HepG2 (cell line): ENCODE data around the gene SNRNP27. TPM values are rescaled to one million over a fixed set of nuclear protein-coding genes. Genes with fewer than 3 reads are reported as not detected.

Source experiments
- AHDC1 ChIP-seq: sonication (generic); formaldehyde crosslinking; IDR thresholded peaks from 2 replicates; pipeline ENCODE4 v1.5.1; 2020; ENCODE audit warnings: mild to moderate bottlenecking, missing genetic modification reagents, borderline replicate concordance
- CENPBD1 ChIP-seq: sonication (generic); formaldehyde crosslinking; IDR thresholded peaks from 2 replicates; pipeline ENCODE4 v1.8.0; 2022; ENCODE audit warnings: missing genetic modification reagents, low read depth, mild to moderate bottlenecking, borderline replicate concordance
- GATAD1 ChIP-seq: IDR thresholded peaks from 2 replicates; pipeline ENCODE4 v1.6.1; 2016; ENCODE audit warnings: missing genetic modification reagents, missing compliant biosample characterization
- IKZF1 ChIP-seq: fragments of 450-650 bp; IDR thresholded peaks from 2 replicates; pipeline ENCODE4 v1.7.1; 2016
- KMT2B ChIP-seq: IDR thresholded peaks from 2 replicates; pipeline ENCODE4 v1.6.1; 2016; ENCODE audit warnings: missing genetic modification reagents, missing compliant biosample characterization
- NCOR1 ChIP-seq: fragments of 200-600 bp; sonication (generic); IDR thresholded peaks from 2 replicates; pipeline ENCODE4 v1.7.0; 2017; ENCODE audit warnings: antibody characterized with exemption, low read length, borderline replicate concordance
- NFYC ChIP-seq: IDR thresholded peaks from 2 replicates; pipeline ENCODE4 v1.6.1; 2016; ENCODE audit warnings: missing genetic modification reagents, missing compliant biosample characterization
- PLRG1 ChIP-seq: fragments of 450-650 bp; conservative IDR thresholded peaks from 2 replicates; pipeline ENCODE4 v1.6.1; 2016
- PTBP1 ChIP-seq: fragments of 200-400 bp; formaldehyde crosslinking; IDR thresholded peaks from 2 replicates; pipeline ENCODE4 v1.6.1; 2018; ENCODE audit warnings: low read length, low read depth; ENCODE audit not compliant: poor library complexity, severe bottlenecking
- RELA ChIP-seq: sonication (generic); formaldehyde crosslinking; IDR thresholded peaks from 2 replicates; pipeline ENCODE4 v1.4.0; 2020; ENCODE audit warnings: missing genetic modification reagents
- REPIN1 ChIP-seq: sonication (generic); formaldehyde crosslinking; IDR thresholded peaks from 2 replicates; pipeline ENCODE4 v1.8.0; 2022; ENCODE audit warnings: missing genetic modification reagents, low read depth, mild to moderate bottlenecking, borderline replicate concordance
- SKI ChIP-seq: fragments of 450-650 bp; IDR thresholded peaks from one replicate; pipeline ENCODE4 v1.6.1; 2018; ENCODE audit warnings: mild to moderate bottlenecking; ENCODE audit not compliant: partially characterized antibody
- TBP ChIP-seq: sonication (generic); formaldehyde crosslinking; IDR thresholded peaks from 2 replicates; pipeline ENCODE4 v1.5.0; 2020; ENCODE audit warnings: missing genetic modification reagents
- ZBTB2 ChIP-seq: sonication (generic); formaldehyde crosslinking; IDR thresholded peaks from 2 replicates; pipeline ENCODE4 v1.8.0; 2022; ENCODE audit warnings: low read depth, missing genetic modification reagents
- ZBTB44 ChIP-seq: sonication (generic); formaldehyde crosslinking; IDR thresholded peaks from 2 replicates; pipeline ENCODE4 v1.4.0; 2020; ENCODE audit warnings: missing genetic modification reagents
- ZNF280B ChIP-seq: sonication (generic); formaldehyde crosslinking; IDR thresholded peaks from 2 replicates; pipeline ENCODE4 v1.5.0; 2020; ENCODE audit warnings: missing genetic modification reagents, mild to moderate bottlenecking, borderline replicate concordance
- ZNF510 ChIP-seq: sonication (generic); formaldehyde crosslinking; IDR thresholded peaks from 2 replicates; pipeline ENCODE4 v1.4.0; 2020; ENCODE audit warnings: low read depth, mild to moderate bottlenecking, missing genetic modification reagents
- ZSCAN12 ChIP-seq: sonication (generic); formaldehyde crosslinking; IDR thresholded peaks from 2 replicates; pipeline ENCODE4 v1.9.0; 2021; ENCODE audit warnings: mild to moderate bottlenecking, missing genetic modification reagents
- polyA plus RNA-seq, 8 experiments: library from polyadenylated mRNA; depleted of rRNA in 3 of 8; stranded (reverse) in 7 of 8; unstranded in 1 of 8; fragments of >200 nt; fragmentation: Illumina TruSeq in 4 of 8; extraction: Trizol in 4 of 8; gene quantifications; 2 replicates each; pipeline versions ENCODE4 v1.2.1 to v1.2.3, GENCODE V29; 2011 to 2016; ENCODE audit warnings: low read depth in 4 of 8, missing spikeins in 1 of 8, mixed read lengths in 1 of 8; ENCODE audit not compliant: insufficient read depth in 1 of 8
- total RNA-seq, 5 experiments: library from RNA; depleted of rRNA; stranded (reverse); fragments of >200 nt; fragmentation: Illumina TruSeq; extraction: Trizol; gene quantifications; 2 replicates each; pipeline ENCODE4 v1.2.3, GENCODE V29; 2016; ENCODE audit warnings: low read depth in 1 of 5

Gene SNRNP27
- total and polyA plus RNA-seq, 2 of the 13 experiments (the other 11 are each of a cell fraction or from before 2014, with no cell fraction given), result 49.8 to 54.6 TPM

- TF ChIP-seq AHDC1 (CRISPR knock-in tag), result peak; percentile 42; the same call in 1 of the 2 replicates
- peak; percentile 98 for TF ChIP-seq KMT2B (CRISPR knock-in tag)
- peak; percentile 90 for TF ChIP-seq ZNF280B (CRISPR knock-in tag)
- no peak for TF ChIP-seq PLRG1
- peak; percentile 89 for TF ChIP-seq REPIN1 (CRISPR knock-in tag)
- no peak for TF ChIP-seq SKI
- no peak for TF ChIP-seq IKZF1
- peak; percentile 83; the same call in 1 of the 2 replicates for TF ChIP-seq TBP (CRISPR knock-in tag)
- TF ChIP-seq CENPBD1 (CRISPR knock-in tag), result no peak
- peak; percentile 93; the same call in 1 of the 2 replicates for TF ChIP-seq ZNF510 (CRISPR knock-in tag)
- TF ChIP-seq NFYC (CRISPR knock-in tag), result peak; percentile 53; the same call in 1 of the 2 replicates
- TF ChIP-seq RELA (CRISPR knock-in tag), result peak; percentile 66; the same call in 1 of the 2 replicates
- peak; percentile 22; the same call in 1 of the 2 replicates for TF ChIP-seq NCOR1
- peak; percentile 99 for TF ChIP-seq GATAD1
- TF ChIP-seq ZBTB44, result peak; percentile 96
- peak; percentile 92 for TF ChIP-seq ZSCAN12
- TF ChIP-seq ZBTB2, result no peak
- no peak for TF ChIP-seq PTBP1
These were observed at the start of gene SNRNP27 (continued) for GRCh38 chr2:69893684-69894551.
